Naive thymus-derived CD8-positive, alpha-beta T cell (primary cell): Measurements from ENCODE around the gene RRN3. TPM values are rescaled to one million over a fixed set of nuclear protein-coding genes. Genes with fewer than 3 reads are reported as not detected.
A peak's percentile ranks its signal among the peaks of the same experiment; 100 is the strongest.
"Not testable (repeated sequence)": the region's sequence is repeated elsewhere in the genome, so short reads cannot be mapped to it uniquely, and the experiment has no call there.

Experiments
- ATAC-seq, 2 donors: fragments of 150-1000 bp; cut with Tn5 transposase in 1 of 2; sonication (Bioruptor Pico), chemical (Tn5 transposase) in 1 of 2; 1 replicate in 1 of 2; 2 replicates in 1 of 2; pipeline ENCODE4 v1.10.0; 2021; ENCODE audit warnings: mild to moderate bottlenecking in 2 of 2, moderate library complexity in 2 of 2
- POLR2A ChIA-PET: fragments of 350-600 bp; sonication (Branson Sonifier 250); formaldehyde crosslinking; loops from one replicate; lab custom pipeline; 2021; ENCODE audit warnings: antibody characterized with exemption; lab: Charles Lee
- DNase-seq, 10 donors: peaks; one replicate each; pipeline versions ENCODE4 v3.0.0 to v3.0.0-alpha.2; 2020 to 2022
- H3K27ac Mint-ChIP-seq, 10 donors: one replicate each; pipeline ENCODE4 v1.8.0; 2020 to 2022; ENCODE audit warnings: mild to moderate bottlenecking in 10 of 10, mixed read lengths in 10 of 10, moderate library complexity in 4 of 10, inconsistent platforms in 1 of 10
- H3K27me3 Mint-ChIP-seq, 5 donors: one replicate each; pipeline ENCODE4 v1.8.0; 2021 to 2022; ENCODE audit warnings: mixed read lengths in 5 of 5
- H3K36me3 Mint-ChIP-seq, 3 donors: one replicate each; pipeline ENCODE4 v1.8.0; 2020 to 2022; ENCODE audit warnings: mixed read lengths in 3 of 3, mild to moderate bottlenecking in 2 of 3, inconsistent platforms in 1 of 3
- H3K4me1 Mint-ChIP-seq, 4 donors: one replicate each; pipeline ENCODE4 v1.8.0; 2021 to 2022; ENCODE audit warnings: mixed read lengths in 4 of 4
- H3K4me3 Mint-ChIP-seq, 10 donors: one replicate each; pipeline ENCODE4 v1.8.0; 2020 to 2022; ENCODE audit warnings: mild to moderate bottlenecking in 10 of 10, mixed read lengths in 10 of 10, moderate library complexity in 6 of 10, inconsistent platforms in 1 of 10
- H3K9me3 Mint-ChIP-seq, 9 donors: one replicate each; pipeline ENCODE4 v1.8.0; 2020 to 2022; ENCODE audit warnings: mixed read lengths in 9 of 9, mild to moderate bottlenecking in 3 of 9, inconsistent platforms in 1 of 9, moderate library complexity in 1 of 9
- microRNA-seq: library from miRNA; unstranded; fragments of <30 nt; microRNA quantifications from one replicate; pipeline ENCODE4 v1.2.0, GENCODE V29; 2022; ENCODE audit warnings: borderline microRNAs expressed
- polyA plus RNA-seq, 3 donors: library from polyadenylated mRNA; unstranded; fragments of 300-500 nt; fragmentation: Illumina TruSeq; gene quantifications; one replicate each; pipeline ENCODE4 v1.2.3, GENCODE V29; 2021
- total RNA-seq, 8 experiments: library from RNA in 2 of 8; stranded (reverse) in 2 of 8; gene quantifications; one replicate each; pipeline ENCODE4 v1.2.3 and lab custom pipeline; 2021 to 2026

Gene RRN3
- total and polyA plus RNA-seq, 5 experiments from 2014 or later, result 17.9 to 53.3 (median 33.8) TPM

- peak overlapping the region; percentile 25 to 98 (median 94) for H3K27ac Mint-ChIP-seq
- H3K4me3 Mint-ChIP-seq, result peak overlapping the region in 5 of 10 donors; percentile 13 to 78 (median 27)
- not testable (repeated sequence) for ATAC-seq, H3K27me3 Mint-ChIP-seq, H3K9me3 Mint-ChIP-seq, DNase-seq
- H3K36me3 Mint-ChIP-seq, result peaks cover 13 to 68% (median 24%) of the 10 kb centered on the region in 3 donors
- POLR2A ChIA-PET, result interaction anchor here (0.7 to 1.6 kb wide), 2 partner anchors 29 to 38 kb away, joined by 3 to 4 read pairs; partner anchors contain the start of gene PDXDC1
- peaks cover 8 to 47% (median 30%) of the 10 kb centered on the region in 4 donors for H3K4me1 Mint-ChIP-seq
Observed at GRCh38 chr16:15012941-15013340, 81.1 kb downstream of the RRN3 start.

Small RNAs within 50 kb of the gene (microRNA-seq; reads per million reads assigned to microRNA genes)
- gene MIR1972-1, result not detected
- gene MIR6511B2, result not detected

Other genes with a start within 250 kb of the RRN3 start
- gene NPIPA1, start 156.8 kb downstream of the RRN3 start, total RNA-seq, result 100 to 1,000 TPM; 164 to 180 TPM
- gene NPIPA1, start 156.8 kb downstream of the RRN3 start, polyA plus RNA-seq, result 1 to 10 TPM in 1 of 3 donors, under 1 TPM in 2; 0.52 to 6.2 (median 0.54) TPM
- gene PDXDC1, start 119.2 kb downstream of the RRN3 start, total RNA-seq, result 10 to 100 TPM; 76.1 to 77.8 TPM
- gene PDXDC1, start 119.2 kb downstream of the RRN3 start, polyA plus RNA-seq, result 10 to 100 TPM; 25.0 to 35.7 (median 28.2) TPM
- gene NTAN1, start 38.2 kb downstream of the RRN3 start, total RNA-seq, result 10 to 100 TPM; 29.3 to 33.4 TPM
- gene NTAN1, start 38.2 kb downstream of the RRN3 start, polyA plus RNA-seq, result 10 to 100 TPM; 42.6 to 45.1 (median 43.5) TPM